Keratinocyte (primary cell): ENCODE measurements around the gene CNNM2. TPM values are rescaled to one million over a fixed set of nuclear protein-coding genes. Genes with fewer than 3 reads are reported as not detected.

Experiments used
- DNase-seq: peaks from one replicate; pipeline ENCODE4 v3.0.0-alpha.2; 2011; ENCODE audit warnings: low read depth, missing footprints, low spot score
- FAIRE-seq: peaks from 2 replicates; lab custom pipeline; 2011; peaks lifted over from hg19 to GRCh38; lab: Jason Lieb, UNC
- H2AFZ ChIP-seq: 2 replicates; pipeline ENCODE4 v1.6.0; 2012; ENCODE audit warnings: low read length, control low read depth, inconsistent platforms; ENCODE audit not compliant: control insufficient read depth
- H3K27ac ChIP-seq: 2 replicates; pipeline ENCODE4 v1.5.1; 2011; ENCODE audit warnings: low read length; ENCODE audit not compliant: control insufficient read depth, insufficient read depth
- H3K27me3 ChIP-seq: 3 replicates; pipeline ENCODE4 v1.6.0; 2011; ENCODE audit warnings: low read length; ENCODE audit not compliant: control insufficient read depth, insufficient read depth; ENCODE audit errors: extremely low read depth
- H3K36me3 ChIP-seq, 2 experiments: 2 replicates in 1 of 2; 3 replicates in 1 of 2; pipeline ENCODE4 v1.5.1; 2011; ENCODE audit warnings: low read length in 2 of 2, mild to moderate bottlenecking in 1 of 2; ENCODE audit not compliant: control insufficient read depth in 2 of 2, insufficient read depth in 2 of 2; ENCODE audit errors: extremely low read depth in 1 of 2
- H3K4me1 ChIP-seq: 3 replicates; pipeline ENCODE4 v1.5.1; 2011; ENCODE audit warnings: low read length; ENCODE audit not compliant: control insufficient read depth, insufficient read depth; ENCODE audit errors: extremely low read depth
- H3K4me2 ChIP-seq: 3 replicates; pipeline ENCODE4 v1.6.0; 2011; ENCODE audit warnings: low read depth, low read length; ENCODE audit not compliant: control insufficient read depth, insufficient read depth; ENCODE audit errors: extremely low read depth
- H3K4me3 ChIP-seq, 3 experiments: fragments of 200-600 bp in 1 of 3; sonication (generic) in 1 of 3; 2 replicates in 2 of 3; 3 replicates in 1 of 3; pipeline ENCODE4 v1.5.1; 2011 to 2016; ENCODE audit warnings: low read length in 3 of 3, mild to moderate bottlenecking in 3 of 3, control low read depth in 2 of 3, inconsistent platforms in 1 of 3, low read depth in 1 of 3, mixed read lengths in 1 of 3, mixed run types in 1 of 3, moderate library complexity in 1 of 3; ENCODE audit not compliant: control insufficient read depth in 2 of 3, insufficient read depth in 2 of 3; ENCODE audit errors: extremely low read depth in 1 of 3
- H3K79me2 ChIP-seq: 2 replicates; pipeline ENCODE4 v1.6.0; 2012; ENCODE audit warnings: low read length; ENCODE audit not compliant: control insufficient read depth, insufficient read depth
- H3K9ac ChIP-seq: 3 replicates; pipeline ENCODE4 v1.6.0; 2011; ENCODE audit warnings: low read length; ENCODE audit not compliant: control insufficient read depth, insufficient read depth; ENCODE audit errors: extremely low read depth
- H3K9me1 ChIP-seq: 3 replicates; pipeline ENCODE4 v1.6.0; 2011; ENCODE audit warnings: low read length; ENCODE audit not compliant: control insufficient read depth, insufficient read depth; ENCODE audit errors: extremely low read depth
- H3K9me3 ChIP-seq: 2 replicates; pipeline ENCODE4 v1.5.1; 2012; ENCODE audit warnings: low read depth, low read length; ENCODE audit not compliant: control insufficient read depth
- H4K20me1 ChIP-seq: 3 replicates; pipeline ENCODE4 v1.6.0; 2011; ENCODE audit warnings: low read length; ENCODE audit not compliant: control insufficient read depth, insufficient read depth; ENCODE audit errors: extremely low read depth
- EZH2 ChIP-seq: IDR thresholded peaks from one replicate; pipeline ENCODE4 v1.6.1; 2012; ENCODE audit warnings: inconsistent platforms, mild to moderate bottlenecking, low read length, moderate library complexity
- dilution Hi-C: fragments of 300-500 bp; cut with MboI; formaldehyde crosslinking; loops from one replicate; pipeline ENCODE4 v1.7.0; 2020; ENCODE audit warnings: low sequenced_read_pairs; ENCODE audit not compliant: extremely low pct_ligation_motif_present
- polyA plus RNA-seq, 5 experiments: library from polyadenylated mRNA; depleted of rRNA in 3 of 5; stranded (reverse) in 3 of 5; stranded (forward) in 1 of 5; unstranded in 1 of 5; fragments of >200 nt; gene quantifications; 1 replicate in 1 of 5; 2 replicates in 3 of 5; 3 replicates in 1 of 5; pipeline versions ENCODE4 v1.2.1 to v1.2.3, GENCODE V29; 2011 to 2012; ENCODE audit warnings: missing spikeins in 2 of 5, low read depth in 1 of 5, low replicate concordance in 1 of 5
- TF ChIP-seq, protein P1 (sequence below), 3 experiments: IDR thresholded peaks in 1 of 3; conservative IDR thresholded peaks in 1 of 3; optimal IDR thresholded peaks in 1 of 3; 2 replicates in 2 of 3; 3 replicates in 1 of 3; pipeline versions ENCODE3 to v1.5.1; 2011; ENCODE audit warnings: low read length in 3 of 3, mild to moderate bottlenecking in 3 of 3, moderate library complexity in 2 of 3, control low read depth in 1 of 3, inconsistent platforms in 1 of 3; ENCODE audit not compliant: insufficient read depth in 2 of 3; ENCODE audit errors: extremely low read depth in 1 of 3

CNNM2 gene
- polyA plus RNA-seq, 1 donor (not counting 4 experiments of a cell fraction or from before 2014, with no cell fraction given), result 1.5 TPM

DNA sequence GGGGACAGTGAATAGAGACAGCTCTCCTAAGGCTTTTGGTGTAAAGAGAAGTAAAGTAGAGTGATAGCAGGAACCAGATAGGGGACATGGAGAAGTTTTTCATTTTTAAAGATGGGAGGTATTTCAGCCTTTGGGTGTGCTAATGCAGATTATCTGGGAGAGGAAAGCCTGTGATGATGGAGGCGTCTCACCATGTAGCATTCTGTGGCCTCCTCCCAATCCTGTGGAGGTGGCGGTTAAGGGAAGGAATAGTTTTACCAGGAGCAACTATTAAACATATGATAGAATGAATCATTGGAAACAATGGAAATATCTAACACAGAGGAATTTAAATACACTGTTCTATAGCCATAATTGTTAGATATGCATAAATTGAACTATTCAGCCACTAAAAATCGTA lies 101.3 kb downstream of the CNNM2 start:
- no peak for DNase-seq
- Histone ChIP-seq H3K9me3 (no peaks in the 10 kb centered on the region), H3K27ac (no peak overlapping the region), H3K4me2 (no peak overlapping the region), H3K9ac (no peak overlapping the region), H3K4me3 (no peak overlapping the region), H3K27me3 (no peaks in the 10 kb centered on the region), H3K79me2 (no peaks in the 10 kb centered on the region), H3K9me1 (no peaks in the 10 kb centered on the region), H3K4me1 (no peaks in the 10 kb centered on the region), H4K20me1 (no peaks in the 10 kb centered on the region), H2AFZ (no peak overlapping the region), H3K36me3 (no peaks in the 10 kb centered on the region)
- dilution Hi-C loops, result no loop called here
- TF ChIP-seq EZH2, result no peak
- TF ChIP-seq, protein P1, sequence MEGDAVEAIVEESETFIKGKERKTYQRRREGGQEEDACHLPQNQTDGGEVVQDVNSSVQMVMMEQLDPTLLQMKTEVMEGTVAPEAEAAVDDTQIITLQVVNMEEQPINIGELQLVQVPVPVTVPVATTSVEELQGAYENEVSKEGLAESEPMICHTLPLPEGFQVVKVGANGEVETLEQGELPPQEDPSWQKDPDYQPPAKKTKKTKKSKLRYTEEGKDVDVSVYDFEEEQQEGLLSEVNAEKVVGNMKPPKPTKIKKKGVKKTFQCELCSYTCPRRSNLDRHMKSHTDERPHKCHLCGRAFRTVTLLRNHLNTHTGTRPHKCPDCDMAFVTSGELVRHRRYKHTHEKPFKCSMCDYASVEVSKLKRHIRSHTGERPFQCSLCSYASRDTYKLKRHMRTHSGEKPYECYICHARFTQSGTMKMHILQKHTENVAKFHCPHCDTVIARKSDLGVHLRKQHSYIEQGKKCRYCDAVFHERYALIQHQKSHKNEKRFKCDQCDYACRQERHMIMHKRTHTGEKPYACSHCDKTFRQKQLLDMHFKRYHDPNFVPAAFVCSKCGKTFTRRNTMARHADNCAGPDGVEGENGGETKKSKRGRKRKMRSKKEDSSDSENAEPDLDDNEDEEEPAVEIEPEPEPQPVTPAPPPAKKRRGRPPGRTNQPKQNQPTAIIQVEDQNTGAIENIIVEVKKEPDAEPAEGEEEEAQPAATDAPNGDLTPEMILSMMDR (optimal IDR thresholded peaks at IDR 0.05 in 1 of 3, IDR thresholded peaks at IDR 0.05 in 1 of 3, conservative IDR thresholded peaks at IDR 0.05 in 1 of 3; ENCODE audit: extremely low read depth in 1 of 3, insufficient read depth in 2 of 3, low read length in 3 of 3), result no peak
- no peak for FAIRE-seq

DNA sequence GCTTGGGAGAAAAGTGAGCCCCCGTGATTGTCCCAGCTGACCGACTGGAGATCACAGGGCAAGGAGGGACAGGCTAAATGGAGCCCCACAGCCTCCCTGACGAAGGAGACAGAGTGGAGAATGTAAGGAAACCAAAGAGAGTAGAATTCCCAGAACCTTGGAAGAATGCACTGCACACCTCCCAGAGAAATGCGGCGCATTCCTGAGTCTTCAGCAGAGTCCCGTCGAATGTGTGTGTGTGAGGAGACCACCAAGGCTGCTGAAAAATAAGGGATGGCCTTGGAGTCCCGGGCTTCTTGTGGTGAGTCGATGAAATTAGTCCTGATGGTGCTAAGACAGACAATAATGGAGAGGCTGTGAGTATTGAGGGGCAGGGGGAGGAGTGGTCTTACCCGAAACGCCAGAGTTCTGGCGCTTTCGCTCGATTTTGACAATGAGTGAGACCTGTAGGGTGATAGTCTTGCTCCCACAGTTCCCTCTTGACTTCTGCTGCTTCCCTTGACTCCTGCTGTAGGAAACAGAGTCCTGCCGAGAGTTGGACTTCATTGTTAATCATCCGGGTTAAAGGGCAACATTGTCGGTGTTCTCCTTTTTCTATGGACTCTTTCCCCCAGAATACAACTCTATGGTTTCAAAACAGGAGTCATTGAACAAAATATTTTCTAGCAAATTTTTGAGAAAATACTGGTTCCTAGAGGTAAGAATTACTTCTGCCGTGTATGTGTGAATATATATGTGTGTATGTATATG lies 103.2 kb downstream of the CNNM2 start:
- Histone ChIP-seq H4K20me1 (no peaks in the 10 kb centered on the region), H3K27ac (no peak overlapping the region), H3K9ac (no peak overlapping the region), H3K79me2 (no peaks in the 10 kb centered on the region), H3K27me3 (no peaks in the 10 kb centered on the region), H2AFZ (no peak overlapping the region), H3K9me1 (no peaks in the 10 kb centered on the region), H3K36me3 (no peaks in the 10 kb centered on the region), H3K4me1 (no peaks in the 10 kb centered on the region), H3K4me2 (no peak overlapping the region), H3K4me3 (no peak overlapping the region), H3K9me3 (no peaks in the 10 kb centered on the region)
- dilution Hi-C loops, result no loop called here
- no peak for FAIRE-seq
- TF ChIP-seq, protein P1 (optimal IDR thresholded peaks at IDR 0.05 in 1 of 3, IDR thresholded peaks at IDR 0.05 in 1 of 3, conservative IDR thresholded peaks at IDR 0.05 in 1 of 3; ENCODE audit: extremely low read depth in 1 of 3, insufficient read depth in 2 of 3, low read length in 3 of 3), result no peak
- DNase-seq, result no peak
